HCT116 (cell line): ENCODE results near the gene LSM7. TPM values are rescaled to one million over a fixed set of nuclear protein-coding genes. Genes with fewer than 3 reads are reported as not detected.

Experiments used
- ATAC-seq: fragments of 200-7000 bp; cut with Tn5 transposase; 2 replicates; pipeline ENCODE4 v1.9.1; 2020; ENCODE audit warnings: mild to moderate bottlenecking, moderate library complexity
- BruUV-seq: library from RNA; stranded (reverse); fragments of 400-500 nt; replicated peaks from 2 replicates; lab custom pipeline; 2021; lab: Mats Ljungman, UMichigan
- CTCF ChIA-PET: fragments of 300-600 bp; sonication (Branson Sonifier 250); formaldehyde crosslinking; loops from one replicate; lab custom pipeline; 2021; ENCODE audit warnings: antibody characterized with exemption; lab: Charles Lee
- POLR2A ChIA-PET: fragments of 300-600, 350-600 bp; sonication (Branson Sonifier 250); formaldehyde crosslinking; loops from one replicate; lab custom pipeline; 2021; ENCODE audit warnings: antibody characterized with exemption; lab: Charles Lee
- RAD21 ChIA-PET, 2 experiments: fragments of 300-600 bp; sonication (Branson Sonifier 250); formaldehyde crosslinking; loops; one replicate each; lab custom pipeline; 2023; ENCODE audit warnings: low total read pairs in 2 of 2; ENCODE audit not compliant: uncharacterized antibody in 2 of 2, unreplicated experiment in 2 of 2, low non-redundant PET in 1 of 2; lab: Charles Lee
- DNase-seq: peaks from one replicate; pipeline ENCODE4 v3.0.0-alpha.2; 2010; ENCODE audit warnings: low read depth, low spot score
- H2AFZ ChIP-seq: fragments of 200-600 bp; shearing (Covaris generic), sonication (generic); 2 replicates; pipeline ENCODE4 v1.6.1; 2017; ENCODE audit warnings: low read depth, mixed run types, mixed read lengths, antibody characterized with exemption, low read length; ENCODE audit not compliant: poor library complexity, severe bottlenecking
- H3K27ac ChIP-seq: 2 replicates; pipeline ENCODE4 v1.5.1; 2012; ENCODE audit warnings: low read depth, low read length
- H3K27me3 ChIP-seq: fragments of 200-600 bp; sonication (generic); 2 replicates; pipeline ENCODE4 v1.6.1; 2016; ENCODE audit warnings: mixed run types, low read length, mixed read lengths; ENCODE audit not compliant: insufficient read depth
- H3K36me3 ChIP-seq, 2 experiments: fragments of 200-500 bp in 1 of 2; fragments of 200-600 bp in 1 of 2; sonication (Bioruptor generic) in 1 of 2; sonication (generic) in 1 of 2; 2 replicates each; pipeline versions ENCODE4 v1.5.1 to v1.6.1; 2014 to 2016; ENCODE audit warnings: low read length in 2 of 2, inconsistent platforms in 1 of 2, mixed read lengths in 1 of 2, mixed run types in 1 of 2; ENCODE audit not compliant: insufficient read depth in 2 of 2, control insufficient read depth in 1 of 2
- H3K4me1 ChIP-seq, 2 experiments: fragments of 200-600 bp in 1 of 2; sonication (generic) in 1 of 2; 2 replicates each; pipeline versions ENCODE4 v1.5.1 to v1.6.1; 2012 to 2017; ENCODE audit warnings: low read length in 2 of 2, inconsistent platforms in 1 of 2, mild to moderate bottlenecking in 1 of 2, mixed read lengths in 1 of 2, mixed run types in 1 of 2, moderate library complexity in 1 of 2; ENCODE audit not compliant: insufficient read depth in 2 of 2, control insufficient read depth in 1 of 2
- H3K4me2 ChIP-seq: fragments of 200-600 bp; sonication (generic); 2 replicates; pipeline ENCODE4 v1.6.1; 2017; ENCODE audit warnings: mixed run types, low read length, mixed read lengths
- H3K4me3 ChIP-seq, 2 experiments: fragments of 200-600 bp in 1 of 2; sonication (generic) in 1 of 2; replicated peaks in 1 of 2; 2 replicates each; pipeline ENCODE4 v1.5.1; 2011 to 2016; ENCODE audit warnings: low read length in 2 of 2, control low read depth in 1 of 2, low read depth in 1 of 2, mild to moderate bottlenecking in 1 of 2, mixed read lengths in 1 of 2, mixed run types in 1 of 2
- H3K79me2 ChIP-seq: fragments of 200-600 bp; sonication (generic); 2 replicates; pipeline ENCODE4 v1.6.1; 2017; ENCODE audit warnings: mild to moderate bottlenecking, mixed run types, low read length, moderate library complexity, mixed read lengths; ENCODE audit not compliant: insufficient read depth
- H3K9ac ChIP-seq: fragments of 200-600 bp; sonication (generic); 2 replicates; pipeline ENCODE4 v1.6.1; 2016; ENCODE audit warnings: low read length, mixed read lengths
- H3K9me2 ChIP-seq: fragments of 200-600 bp; sonication (generic), shearing (Covaris generic); 2 replicates; pipeline ENCODE4 v1.6.1; 2017; ENCODE audit warnings: mixed run types, mild to moderate bottlenecking, moderate library complexity; ENCODE audit not compliant: insufficient read depth
- H3K9me3 ChIP-seq, 2 experiments: fragments of 200-500 bp in 1 of 2; fragments of 200-600 bp in 1 of 2; sonication (Bioruptor generic) in 1 of 2; sonication (generic) in 1 of 2; 2 replicates each; pipeline ENCODE4 v1.6.1; 2014 to 2017; ENCODE audit warnings: low read length in 2 of 2, mixed read lengths in 2 of 2, inconsistent platforms in 1 of 2, low read depth in 1 of 2, mild to moderate bottlenecking in 1 of 2, mixed run types in 1 of 2, moderate library complexity in 1 of 2; ENCODE audit not compliant: control insufficient read depth in 1 of 2, insufficient read depth in 1 of 2
- H4K20me1 ChIP-seq: fragments of 200-600 bp; sonication (generic), shearing (Covaris generic); 2 replicates; pipeline ENCODE4 v1.6.1; 2017; ENCODE audit warnings: mixed run types, mild to moderate bottlenecking, moderate library complexity; ENCODE audit not compliant: insufficient read depth
- ATF3 ChIP-seq: IDR thresholded peaks from 2 replicates; pipeline ENCODE4 v1.6.1; 2012
- CBX3 ChIP-seq: IDR thresholded peaks from 2 replicates; pipeline ENCODE4 v1.6.1; 2012; ENCODE audit warnings: low read depth
- CEBPB ChIP-seq: IDR thresholded peaks from 2 replicates; pipeline ENCODE4 v1.6.1; 2012; ENCODE audit warnings: low read depth
- EZH2 ChIP-seq: fragments of 200-600 bp; sonication (generic); IDR thresholded peaks from 2 replicates; pipeline ENCODE4 v1.6.1; 2017; ENCODE audit warnings: antibody characterized with exemption, mixed run types
- EZH2phosphoT487 ChIP-seq: fragments of 200-600 bp; IDR thresholded peaks from 2 replicates; pipeline ENCODE4 v1.6.1; 2018; ENCODE audit warnings: antibody characterized with exemption, borderline replicate concordance
- FOSL1 ChIP-seq: IDR thresholded peaks from 2 replicates; pipeline ENCODE4 v1.6.1; 2012; ENCODE audit warnings: low read depth
- JUND ChIP-seq: IDR thresholded peaks from 2 replicates; pipeline ENCODE4 v1.6.1; 2012
- MAX ChIP-seq: IDR thresholded peaks from 2 replicates; pipeline ENCODE4 v1.6.1; 2012
- POLR2A ChIP-seq: IDR thresholded peaks from 2 replicates; pipeline ENCODE4 v1.7.0; 2011; ENCODE audit warnings: borderline replicate concordance; ENCODE audit not compliant: insufficient read depth, insufficient read length; ENCODE audit errors: extremely low read depth
- POLR2AphosphoS5 ChIP-seq: IDR thresholded peaks from 2 replicates; pipeline ENCODE4 v1.6.1; 2011; ENCODE audit warnings: mild to moderate bottlenecking, low read depth, low read length, moderate library complexity
- RAD21 ChIP-seq: IDR thresholded peaks from 2 replicates; pipeline ENCODE4 v1.6.1; 2012; ENCODE audit warnings: low read depth, mild to moderate bottlenecking
- REST ChIP-seq: IDR thresholded peaks from 2 replicates; pipeline ENCODE4 v1.6.1; 2012; ENCODE audit warnings: low read depth
- SIN3A ChIP-seq: IDR thresholded peaks from 2 replicates; pipeline ENCODE4 v1.6.1; 2012; ENCODE audit warnings: low read depth
- SP1 ChIP-seq: IDR thresholded peaks from 2 replicates; pipeline ENCODE4 v1.6.1; 2012; ENCODE audit warnings: low read depth
- SRF ChIP-seq: IDR thresholded peaks from 2 replicates; pipeline ENCODE4 v1.6.1; 2012; ENCODE audit warnings: low read depth
- YY1 ChIP-seq: IDR thresholded peaks from 2 replicates; pipeline ENCODE4 v1.6.1; 2011; ENCODE audit warnings: low read length, low read depth, moderate library complexity, mild to moderate bottlenecking; ENCODE audit not compliant: insufficient replicate concordance; ENCODE audit errors: extremely low read depth
- ZBTB33 ChIP-seq: IDR thresholded peaks from 2 replicates; pipeline ENCODE4 v1.6.1; 2011; ENCODE audit warnings: mild to moderate bottlenecking, low read length, moderate library complexity; ENCODE audit not compliant: insufficient replicate concordance; ENCODE audit errors: extremely low read depth
- ZNF274 ChIP-seq: fragments of 200-500 bp; sonication (Bioruptor generic); IDR thresholded peaks from 2 replicates; pipeline ENCODE4 v1.6.1; 2014; ENCODE audit warnings: mild to moderate bottlenecking, low read depth, low read length, inconsistent platforms
- intact Hi-C: fragments of 100-400 bp; cut with micrococcal nuclease; formaldehyde crosslinking; loops from 2 replicates; pipeline ENCODE4 v1.10.0; 2022
- total RNA-seq: library from RNA; stranded (reverse); gene quantifications from one replicate; pipeline ENCODE4 v1.2.1, GENCODE V29; 2021; ENCODE audit not compliant: unreplicated experiment

The LSM7 gene
- total RNA-seq, 1 experiment from 2014 or later: 190 TPM

- DNase-seq: no peak
- no TSS peak for BruUV-seq
- CTCF ChIA-PET: no interaction called here
Measured at GRCh38 chr19:2323707-2324106, 4.7 kb downstream of the LSM7 start.

More at GRCh38 chr19:2323707-2324106, 4.7 kb downstream of the LSM7 start:
- POLR2A ChIA-PET: no interaction called here
- intact Hi-C loops: no loop called here
- Histone ChIP-seq H3K9me2 (no peaks in the 10 kb centered on the region), H3K79me2 (peaks cover 36% of the 10 kb centered on the region)
- RAD21 ChIA-PET: no interaction called here
- TF ChIP-seq ZNF274: no peak
- no peak for TF ChIP-seq MAX
- no peak for TF ChIP-seq SRF
- TF ChIP-seq ATF3: no peak
- no peak for TF ChIP-seq SIN3A
- no peak for TF ChIP-seq EZH2phosphoT487
- TF ChIP-seq JUND: no peak
- TF ChIP-seq ZBTB33: no peak
- no peak for TF ChIP-seq CEBPB
- no peak for TF ChIP-seq POLR2AphosphoS5
- no peak for TF ChIP-seq FOSL1
- TF ChIP-seq CBX3: no peak
- TF ChIP-seq POLR2A: no peak
- TF ChIP-seq YY1: no peak
- no peak for TF ChIP-seq RAD21
- TF ChIP-seq SP1: no peak
- TF ChIP-seq REST: no peak
- TF ChIP-seq EZH2: no peak
- TF ChIP-seq, all 23 proteins: peak for 0
- Histone ChIP-seq H3K4me3 (no peak overlapping the region), H3K4me1 (peaks cover 9% of the 10 kb centered on the region in 2 experiments; a peak in 3 of 4 replicates), H2AFZ (no peak overlapping the region), H3K9me3 (no peaks in the 10 kb centered on the region), H3K36me3 (peaks cover 5 to 6% of the 10 kb centered on the region in 2 experiments; a peak in 2 of 4 replicates), H4K20me1 (no peaks in the 10 kb centered on the region), H3K27me3 (no peaks in the 10 kb centered on the region), H3K4me2 (no peak overlapping the region), H3K9ac (no peak overlapping the region), H3K27ac (no peak overlapping the region)
- ATAC-seq: no peak
